ENCODE results near the gene COL18A1.
A peak's percentile ranks its signal among the peaks of the same experiment; 100 is the strongest.

Gene COL18A1

DNA sequence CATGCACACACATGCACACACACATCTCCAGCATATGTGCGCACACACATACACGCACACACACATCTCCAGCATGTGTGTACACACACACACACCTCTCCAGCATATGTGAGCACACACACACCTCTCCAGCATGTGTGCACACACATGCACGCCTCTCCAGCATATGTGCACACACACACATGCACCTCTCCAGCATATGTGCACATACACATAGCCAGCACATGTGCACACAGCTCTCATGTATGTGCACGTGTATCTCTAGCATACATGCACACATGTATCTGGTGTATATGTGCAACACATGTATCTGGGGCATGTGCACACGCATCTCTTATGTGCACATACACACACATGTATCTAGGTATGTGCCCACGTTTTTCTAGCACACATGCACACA lies 79.4 kb downstream of the COL18A1 start:
- H4K8ac ChIP-seq (ENCODE audit: low read depth, low read length): no peak overlapping the region
- no peak overlapping the region for H2AK5ac ChIP-seq (ENCODE audit: low read depth, low read length)
- H2BK15ac ChIP-seq (ENCODE audit: low read length): no peak overlapping the region
- peaks cover 0 to 6% of the 10 kb centered on the region in 2 donors for H3K9me3 ChIP-seq (replicated peaks in 1 of 2; ENCODE audit: control insufficient read depth in 2 of 2, insufficient read depth in 1 of 2, low read depth in 1 of 2, low read length in 2 of 2)
- peak overlapping the region; percentile 2 for H3K14ac ChIP-seq (ENCODE audit: low read length)
- no peak overlapping the region for H4K91ac ChIP-seq (ENCODE audit: low read depth, low read length, poor library complexity)
- H3K23ac ChIP-seq (ENCODE audit: low read depth, low read length, poor library complexity): no peak overlapping the region
- H3K27ac ChIP-seq (replicated peaks; ENCODE audit: low read length): no peak overlapping the region
- H3K9ac ChIP-seq (ENCODE audit: low read depth, low read length, poor library complexity): no peak overlapping the region
- peaks cover 0 to 16% of the 10 kb centered on the region in 2 donors for H3K36me3 ChIP-seq (replicated peaks in 1 of 2; ENCODE audit: control insufficient read depth in 2 of 2, insufficient read depth in 2 of 2, low read length in 2 of 2)
- H2BK12ac ChIP-seq (ENCODE audit: low read length): no peak overlapping the region
- no peak overlapping the region for H2BK5ac ChIP-seq (ENCODE audit: low read length)
- H3K79me1 ChIP-seq (ENCODE audit: low read depth, low read length): peaks cover 2% of the 10 kb centered on the region
- H3K4me2 ChIP-seq (ENCODE audit: insufficient read depth, low read length, poor library complexity, severe bottlenecking): no peak overlapping the region
- no peak overlapping the region for H2BK120ac ChIP-seq (ENCODE audit: low read depth, low read length)
- peaks cover 7 to 14% of the 10 kb centered on the region in 2 donors for H3K4me1 ChIP-seq (ENCODE audit: control insufficient read depth in 2 of 2, insufficient read depth in 1 of 2, low read depth in 1 of 2, low read length in 2 of 2)
- H3K18ac ChIP-seq (ENCODE audit: low read length): no peak overlapping the region
- DNase-seq (ENCODE audit: low spot score): no peak
- H2AFZ ChIP-seq (ENCODE audit: low read length): no peak overlapping the region
- H3K4me3 ChIP-seq (ENCODE audit: low read length in 2 of 2): peak overlapping the region in 1 of 2 donors; percentile 26
- no CpG with 5 or more reads among the region's 6 CpGs for WGBS, 2 donors (ENCODE audit: extremely low coverage in 2 of 2, insufficient read length in 2 of 2, insufficient replicate concordance in 1 of 2)
- H3K27me3 ChIP-seq (ENCODE audit: control insufficient read depth in 3 of 3, insufficient read depth in 3 of 3, low read depth in 1 of 3, low read length in 3 of 3): peaks cover 0 to 31% (median 0%) of the 10 kb centered on the region in 3 experiments
- H3K4ac ChIP-seq (ENCODE audit: low read length): no peak overlapping the region

DNA sequence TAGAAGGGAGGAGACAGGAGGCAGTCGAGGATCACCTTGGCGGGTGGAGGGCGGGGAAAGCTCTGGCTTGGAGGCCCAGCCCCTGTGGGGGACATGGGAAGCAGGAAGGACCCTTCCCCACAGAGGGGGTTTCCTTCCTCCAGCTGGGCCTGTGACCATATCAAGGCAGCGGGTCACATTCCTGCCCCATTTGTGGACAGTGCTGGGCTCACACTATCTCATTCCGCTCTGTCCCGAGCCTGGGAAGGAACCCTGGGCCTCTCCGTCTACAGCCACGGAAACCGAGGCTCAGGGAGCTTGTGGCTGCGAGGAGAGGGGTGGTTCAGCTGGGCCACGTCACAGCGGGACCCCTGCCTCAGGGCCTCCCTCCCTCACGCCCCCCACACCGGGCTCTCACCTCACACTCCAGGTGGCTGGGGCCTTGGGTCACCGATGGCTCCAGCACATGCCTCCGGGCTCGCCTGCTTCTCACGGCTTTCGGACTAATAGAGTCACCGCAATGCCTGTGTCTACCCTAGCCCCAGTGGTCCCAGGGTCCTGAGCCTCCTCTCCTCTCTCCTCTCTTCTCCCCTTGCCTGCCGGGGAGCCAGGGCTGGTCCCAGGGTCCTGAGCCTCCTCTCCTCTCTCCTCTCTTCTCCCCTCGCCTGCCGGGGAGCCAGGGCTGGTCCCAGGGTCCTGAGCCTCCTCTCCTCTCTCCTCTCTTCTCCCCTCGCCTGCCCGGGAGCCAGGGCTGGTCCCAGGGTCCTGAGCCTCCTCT lies 80.9 kb downstream of the COL18A1 start:
- no CpG with 5 or more reads among the region's 25 CpGs for WGBS, 2 donors (ENCODE audit: extremely low coverage in 2 of 2, insufficient read length in 2 of 2, insufficient replicate concordance in 1 of 2)
- Histone ChIP-seq H3K4me3 (ENCODE audit: low read length in 2 of 2) (no peak overlapping the region), H3K27me3 (ENCODE audit: control insufficient read depth in 3 of 3, insufficient read depth in 3 of 3, low read depth in 1 of 3, low read length in 3 of 3) (peaks cover 0 to 33% (median 0%) of the 10 kb centered on the region in 3 experiments)

DNA sequence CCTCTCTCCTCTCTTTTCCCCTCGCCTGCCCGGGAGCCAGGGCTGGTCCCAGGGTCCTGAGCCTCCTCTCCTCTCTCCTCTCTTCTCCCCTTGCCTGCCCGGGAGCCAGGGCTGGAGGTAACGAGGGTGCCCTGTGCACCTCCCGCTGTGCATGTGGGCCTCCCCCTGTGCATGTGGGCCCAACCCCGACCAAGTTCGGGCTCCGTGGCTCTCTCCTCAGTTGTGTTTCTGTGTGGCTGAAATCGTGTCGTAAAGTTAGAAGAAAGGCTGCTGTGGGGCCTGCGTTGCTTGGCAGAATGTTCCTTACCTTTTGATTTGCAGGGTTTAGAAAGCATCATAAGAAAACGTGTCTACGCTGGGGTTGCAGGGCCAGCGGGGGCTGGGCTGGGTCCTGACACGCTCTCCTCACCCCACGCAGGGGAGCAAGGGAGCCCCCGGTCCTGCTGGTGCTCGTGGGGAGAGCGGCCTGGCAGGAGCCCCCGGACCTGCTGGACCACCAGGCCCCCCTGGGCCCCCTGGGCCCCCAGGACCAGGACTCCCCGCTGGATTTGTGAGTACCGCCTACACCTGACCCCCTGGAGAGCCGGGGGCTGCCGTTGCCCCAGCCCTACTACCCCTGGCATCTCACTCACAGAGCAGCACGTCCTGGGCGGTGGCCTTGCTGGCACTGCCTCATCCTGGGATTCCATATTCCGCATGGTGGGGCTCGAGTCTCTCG lies 81.6 kb downstream of the COL18A1 start:
- peak overlapping the region; percentile 60 for H3K9ac ChIP-seq (ENCODE audit: low read depth, low read length, poor library complexity)
- H3K18ac ChIP-seq (ENCODE audit: low read length): peak overlapping the region; percentile 48
- H3K4me3 ChIP-seq (ENCODE audit: low read length in 2 of 2): no peak overlapping the region
- H2AK5ac ChIP-seq (ENCODE audit: low read depth, low read length): no peak overlapping the region
- no peak overlapping the region for H2AFZ ChIP-seq (ENCODE audit: low read length)
- H2BK15ac ChIP-seq (ENCODE audit: low read length): no peak overlapping the region
- H3K79me1 ChIP-seq (ENCODE audit: low read depth, low read length): peaks cover 2% of the 10 kb centered on the region
- H3K4ac ChIP-seq (ENCODE audit: low read length): no peak overlapping the region
- no peak overlapping the region for H4K8ac ChIP-seq (ENCODE audit: low read depth, low read length)
- H3K27ac ChIP-seq (replicated peaks; ENCODE audit: low read length): no peak overlapping the region
- no peak overlapping the region for H2BK5ac ChIP-seq (ENCODE audit: low read length)
- H3K36me3 ChIP-seq (replicated peaks in 1 of 2; ENCODE audit: control insufficient read depth in 2 of 2, insufficient read depth in 2 of 2, low read length in 2 of 2): peaks cover 0 to 11% of the 10 kb centered on the region in 2 donors
- no peak overlapping the region for H3K4me2 ChIP-seq (ENCODE audit: insufficient read depth, low read length, poor library complexity, severe bottlenecking)
- no peak overlapping the region for H2BK12ac ChIP-seq (ENCODE audit: low read length)
- H3K4me1 ChIP-seq (ENCODE audit: control insufficient read depth in 2 of 2, insufficient read depth in 1 of 2, low read depth in 1 of 2, low read length in 2 of 2): peaks cover 9 to 16% of the 10 kb centered on the region in 2 donors
- peaks cover 0 to 35% (median 0%) of the 10 kb centered on the region in 3 experiments for H3K27me3 ChIP-seq (ENCODE audit: control insufficient read depth in 3 of 3, insufficient read depth in 3 of 3, low read depth in 1 of 3, low read length in 3 of 3)
- no peak overlapping the region for H4K91ac ChIP-seq (ENCODE audit: low read depth, low read length, poor library complexity)
- H3K23ac ChIP-seq (ENCODE audit: low read depth, low read length, poor library complexity): peak overlapping the region; percentile 25
- no peak overlapping the region for H3K14ac ChIP-seq (ENCODE audit: low read length)
- no CpG with 5 or more reads among the region's 29 CpGs for WGBS, 2 donors (ENCODE audit: extremely low coverage in 2 of 2, insufficient read length in 2 of 2, insufficient replicate concordance in 1 of 2)
- peaks cover 0 to 6% of the 10 kb centered on the region in 2 donors for H3K9me3 ChIP-seq (replicated peaks in 1 of 2; ENCODE audit: control insufficient read depth in 2 of 2, insufficient read depth in 1 of 2, low read depth in 1 of 2, low read length in 2 of 2)
- DNase-seq (ENCODE audit: low spot score): no peak
- H2BK120ac ChIP-seq (ENCODE audit: low read depth, low read length): no peak overlapping the region

More for the DNA sequence above, 80.9 kb downstream of the COL18A1 start:
- H3K18ac ChIP-seq (ENCODE audit: low read length): peak overlapping the region; percentile 48
- peaks cover 9 to 16% of the 10 kb centered on the region in 2 donors for H3K4me1 ChIP-seq (ENCODE audit: control insufficient read depth in 2 of 2, insufficient read depth in 1 of 2, low read depth in 1 of 2, low read length in 2 of 2)
- H3K79me1 ChIP-seq (ENCODE audit: low read depth, low read length): peaks cover 2% of the 10 kb centered on the region
- H4K8ac ChIP-seq (ENCODE audit: low read depth, low read length): peak overlapping the region; percentile 92
- no peak overlapping the region for H2BK5ac ChIP-seq (ENCODE audit: low read length)
- H3K36me3 ChIP-seq (replicated peaks in 1 of 2; ENCODE audit: control insufficient read depth in 2 of 2, insufficient read depth in 2 of 2, low read length in 2 of 2): peaks cover 0 to 15% of the 10 kb centered on the region in 2 donors
- no peak for DNase-seq (ENCODE audit: low spot score)
- peak overlapping the region; percentile 77 for H3K9ac ChIP-seq (ENCODE audit: low read depth, low read length, poor library complexity)
- peak overlapping the region; percentile 91 for H3K23ac ChIP-seq (ENCODE audit: low read depth, low read length, poor library complexity)
- no peak overlapping the region for H2BK12ac ChIP-seq (ENCODE audit: low read length)
- no peak overlapping the region for H4K91ac ChIP-seq (ENCODE audit: low read depth, low read length, poor library complexity)
- no peak overlapping the region for H2BK120ac ChIP-seq (ENCODE audit: low read depth, low read length)
- peak overlapping the region; percentile 70 for H2AK5ac ChIP-seq (ENCODE audit: low read depth, low read length)
- H3K4ac ChIP-seq (ENCODE audit: low read length): no peak overlapping the region
- peak overlapping the region; percentile 38 for H3K14ac ChIP-seq (ENCODE audit: low read length)
- no peak overlapping the region for H3K4me2 ChIP-seq (ENCODE audit: insufficient read depth, low read length, poor library complexity, severe bottlenecking)
- H3K9me3 ChIP-seq (replicated peaks in 1 of 2; ENCODE audit: control insufficient read depth in 2 of 2, insufficient read depth in 1 of 2, low read depth in 1 of 2, low read length in 2 of 2): peaks cover 0 to 6% of the 10 kb centered on the region in 2 donors
- no peak overlapping the region for H2BK15ac ChIP-seq (ENCODE audit: low read length)
- no peak overlapping the region for H2AFZ ChIP-seq (ENCODE audit: low read length)
- H3K27ac ChIP-seq (replicated peaks; ENCODE audit: low read length): no peak overlapping the region
